GM21737 (cell line): ENCODE results near the gene RABL6.
"Not testable (repeated sequence)": the region's sequence is repeated elsewhere in the genome, so short reads cannot be mapped to it uniquely, and the experiment has no call there.

ENCODE experiments used
- ATAC-seq: cut with Tn5 transposase; IDR thresholded peaks from one replicate; pipeline ENCODE4 v1.9.1; 2021; ENCODE audit warnings: mild to moderate bottlenecking, moderate library complexity; ENCODE audit not compliant: unreplicated experiment

RABL6 gene

DNA sequence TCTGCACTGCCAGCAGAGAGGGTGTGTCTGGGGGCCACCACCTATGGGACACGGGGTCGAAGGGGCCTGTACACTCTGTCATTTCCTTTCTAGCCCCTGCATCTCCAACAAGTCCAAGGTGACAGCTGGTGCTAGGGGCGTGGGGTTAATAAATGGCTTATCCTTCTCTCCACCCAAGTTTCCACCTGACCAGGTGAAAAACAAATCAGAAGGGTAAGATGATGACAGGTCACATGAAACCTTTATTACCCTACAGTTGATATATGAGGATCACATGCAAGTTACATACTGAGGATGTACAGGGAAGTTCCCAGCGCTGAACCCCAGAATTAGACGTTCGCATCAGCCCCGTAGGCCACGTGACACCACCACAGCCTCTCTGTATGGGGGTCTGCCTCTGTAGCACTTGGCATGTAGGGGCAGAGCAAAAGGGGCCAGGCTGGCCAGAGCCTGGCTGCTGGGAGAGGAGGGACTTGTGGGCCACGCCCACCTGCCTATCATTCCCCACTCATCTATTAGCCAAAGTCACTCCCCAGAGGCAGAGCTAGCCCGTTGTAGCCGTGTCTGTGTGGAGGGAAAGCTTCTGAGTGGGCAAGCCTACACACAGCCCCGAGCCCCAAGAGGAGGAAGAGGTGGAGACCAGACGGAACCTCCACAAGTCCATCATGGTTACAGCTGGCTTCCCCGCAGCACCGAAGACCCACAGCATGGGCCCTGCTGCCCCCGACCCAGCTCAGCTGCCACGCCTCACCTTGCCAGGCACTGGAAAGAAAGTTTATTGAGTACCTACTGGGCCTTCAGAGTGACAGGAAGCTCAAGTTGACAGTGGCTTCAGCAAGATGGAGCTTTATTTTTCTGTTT lies 14.4 kb upstream of the RABL6 start:
- no peak for ATAC-seq

DNA sequence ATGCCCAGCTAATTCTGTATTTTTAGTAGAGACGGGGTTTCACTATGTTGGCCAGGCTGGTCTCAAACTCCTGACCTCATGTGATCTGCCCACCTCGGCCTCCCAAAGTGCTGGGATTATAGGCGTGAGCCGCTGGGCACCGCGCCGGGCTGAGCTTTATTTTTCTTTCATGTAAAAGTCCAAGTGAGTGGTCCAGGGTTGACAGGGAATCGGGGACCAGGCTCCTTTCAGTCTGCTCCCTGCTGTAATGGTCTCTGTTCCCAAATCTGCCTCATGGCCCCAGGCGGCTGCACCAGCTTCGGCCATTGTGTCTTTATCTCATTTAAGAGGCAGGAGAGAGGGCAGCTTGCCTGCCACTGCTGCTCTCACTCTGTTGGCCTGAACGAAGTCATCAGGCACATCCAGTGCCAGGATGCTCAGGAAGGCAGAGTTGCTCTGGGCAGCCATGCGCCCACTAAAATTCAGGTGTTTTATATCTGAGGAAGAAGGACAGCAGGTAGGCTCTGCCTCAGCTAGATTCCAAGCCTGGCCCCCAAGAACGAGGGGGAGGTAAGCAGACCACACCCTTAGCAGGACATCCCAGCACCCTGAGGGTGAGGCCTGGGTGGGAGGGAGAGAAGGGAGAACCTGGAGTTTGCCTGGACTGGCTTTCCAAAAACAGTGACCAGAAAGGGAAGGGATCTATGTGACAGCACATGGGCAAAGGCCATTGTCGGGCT lies 13.3 kb upstream of the RABL6 start:
- ATAC-seq: no peak

DNA sequence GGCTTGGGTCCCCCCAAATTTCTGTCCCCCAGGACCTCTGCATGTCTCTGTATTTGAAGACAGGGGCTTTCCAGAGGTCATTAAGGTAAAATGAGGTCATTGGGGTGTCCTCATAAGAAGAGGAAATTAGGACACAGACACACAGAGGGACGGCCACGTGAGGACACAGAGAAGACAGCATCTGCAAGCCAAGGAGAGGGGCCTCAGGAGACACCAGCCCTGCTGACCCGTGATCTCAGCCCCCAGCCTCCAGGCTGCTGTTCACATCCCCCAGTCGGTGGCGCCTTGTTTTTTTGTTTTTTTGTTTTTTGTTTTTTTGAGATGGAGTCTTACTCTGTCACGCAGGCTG lies 12.8 kb upstream of the RABL6 start:
- ATAC-seq: no peak

- ATAC-seq: no peak
Measured at GRCh38 chr9:136796238-136796774, 11.4 kb upstream of the RABL6 start, which contains the start of gene CCDC183. Gene CCDC183, plus strand, starts transcription at chr9:136796338. Its CDS starts 60 bp downstream, at chr9:136796398.

DNA sequence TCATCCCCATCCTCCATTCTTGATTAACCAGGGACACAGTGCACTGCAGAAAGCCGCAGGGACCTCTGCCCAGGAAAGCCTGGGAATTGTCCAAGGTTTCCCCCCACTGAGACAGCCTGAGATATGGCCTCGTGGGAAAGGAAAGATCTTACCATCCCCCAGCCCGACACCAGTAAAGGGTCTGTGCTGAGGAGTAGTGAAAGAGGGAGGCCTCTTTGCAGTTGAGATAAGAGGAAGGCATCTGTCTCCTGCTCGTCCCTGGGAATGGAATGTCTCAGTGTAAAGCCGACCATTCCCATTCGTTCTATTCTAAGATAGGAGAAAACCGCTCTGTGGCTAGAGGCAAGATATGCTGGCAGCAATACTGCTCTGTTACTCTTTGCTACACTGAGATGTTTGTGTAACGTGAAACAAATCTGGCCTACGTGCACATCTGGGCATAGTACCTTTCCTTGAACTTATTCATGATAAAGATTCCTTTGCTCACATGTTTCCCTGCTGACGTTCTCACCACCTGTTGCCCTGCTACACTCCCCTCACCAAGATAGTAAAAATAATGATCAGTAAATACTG lies 10.9 kb upstream of the RABL6 start:
- ATAC-seq: not testable (repeated sequence)

- no peak for ATAC-seq
Measured at GRCh38 chr9:136798708-136799078, 9.1 kb upstream of the RABL6 start.

DNA sequence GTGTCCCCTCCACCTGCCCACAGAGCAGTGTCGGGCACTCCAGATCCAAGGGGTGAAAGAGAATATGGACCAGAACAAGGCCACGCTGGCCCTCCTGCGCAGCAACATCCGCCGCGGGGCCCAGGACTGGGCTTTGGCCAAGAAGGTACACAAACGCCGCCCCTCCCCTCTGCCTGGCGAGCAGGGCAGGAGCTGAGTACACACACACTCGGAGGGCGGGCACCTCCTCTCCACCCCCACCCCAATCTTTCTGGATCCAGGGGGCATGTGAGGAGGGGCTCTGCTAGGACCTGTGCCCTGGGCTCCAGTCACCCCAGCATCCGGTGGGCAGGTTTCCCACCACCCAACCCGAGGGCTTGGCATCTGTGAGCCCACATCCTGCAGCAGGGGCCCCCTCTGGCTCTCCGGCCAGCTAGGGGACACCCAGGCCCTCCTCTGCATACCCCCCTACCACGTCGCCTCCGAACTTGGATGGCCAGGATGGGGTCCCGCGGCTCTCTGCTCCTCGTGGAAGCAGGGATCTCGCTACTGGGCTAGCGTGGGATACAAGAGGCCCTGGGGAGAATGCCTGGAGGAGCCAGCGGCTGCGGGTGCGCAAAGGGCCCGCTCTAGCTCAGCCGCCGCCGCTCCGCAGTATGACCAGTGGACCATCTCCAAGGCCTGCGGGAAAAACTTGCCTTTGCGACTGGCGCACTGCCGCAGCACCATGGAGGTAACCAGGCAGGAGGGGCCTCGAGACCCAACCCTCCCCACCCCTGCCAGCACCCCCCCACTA lies 8.5 kb upstream of the RABL6 start:
- no peak for ATAC-seq

GRCh38 chr9:136799854-136800657 lies 7.7 kb upstream of the RABL6 start:
- no peak for ATAC-seq

- no peak for ATAC-seq
Measured at GRCh38 chr9:136802321-136802720, 5.4 kb upstream of the RABL6 start.

GRCh38 chr9:136803009-136803550 lies 4.7 kb upstream of the RABL6 start:
- not testable (repeated sequence) for ATAC-seq

DNA sequence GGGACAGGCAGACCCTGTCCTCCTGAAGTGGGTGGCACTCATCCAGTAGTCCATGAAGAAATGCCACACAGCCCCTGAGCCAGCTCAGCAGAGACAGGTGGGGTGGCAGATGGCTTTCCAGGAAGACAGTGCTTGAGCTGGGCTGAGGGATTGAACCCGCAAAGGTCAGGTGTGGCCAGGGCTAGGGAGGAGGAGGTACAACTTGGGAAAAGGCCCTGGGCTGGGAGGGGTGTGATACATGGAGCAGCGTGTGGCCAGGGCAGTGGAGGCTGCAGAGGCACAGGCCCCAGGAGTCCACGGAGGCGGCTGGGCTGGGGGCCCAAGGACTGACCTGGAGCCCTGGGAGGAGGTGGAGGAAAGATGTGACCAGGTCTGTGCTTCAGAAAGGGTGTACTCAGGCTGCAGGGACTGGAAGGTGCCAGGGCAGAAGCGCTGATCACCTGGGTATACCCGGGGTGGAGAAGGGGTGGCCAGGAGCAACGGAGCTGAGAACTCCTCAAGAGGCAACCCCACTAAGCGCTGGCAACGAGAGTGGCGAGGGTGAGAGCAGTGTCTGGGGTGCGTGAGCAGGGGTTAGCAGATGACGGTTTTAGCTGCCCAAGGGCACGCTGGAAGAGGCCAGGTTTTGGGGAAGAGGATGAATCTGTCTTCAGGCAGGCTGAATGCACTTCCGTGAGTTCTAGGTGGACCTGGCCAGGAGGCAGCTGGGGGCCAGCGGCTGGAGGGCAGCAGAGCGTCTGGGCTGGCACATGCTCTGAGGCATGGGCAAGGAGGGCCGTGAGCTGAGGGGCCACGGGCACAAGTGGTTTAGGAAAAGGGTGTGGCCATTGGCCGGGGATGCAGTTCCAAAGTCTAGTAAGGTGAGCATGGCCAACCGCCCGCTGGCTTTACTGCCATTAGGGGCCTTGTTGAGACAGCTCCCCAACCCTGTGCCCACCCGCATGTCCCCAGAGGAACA lies 3.9 kb upstream of the RABL6 start:
- ATAC-seq: no peak

GRCh38 chr9:136804509-136805206 lies 3.1 kb upstream of the RABL6 start:
- no peak for ATAC-seq

GRCh38 chr9:136805207-136805740 lies 2.5 kb upstream of the RABL6 start:
- ATAC-seq: no peak

- ATAC-seq: no peak
Measured at GRCh38 chr9:136806067-136806466, 1.7 kb upstream of the RABL6 start.

DNA sequence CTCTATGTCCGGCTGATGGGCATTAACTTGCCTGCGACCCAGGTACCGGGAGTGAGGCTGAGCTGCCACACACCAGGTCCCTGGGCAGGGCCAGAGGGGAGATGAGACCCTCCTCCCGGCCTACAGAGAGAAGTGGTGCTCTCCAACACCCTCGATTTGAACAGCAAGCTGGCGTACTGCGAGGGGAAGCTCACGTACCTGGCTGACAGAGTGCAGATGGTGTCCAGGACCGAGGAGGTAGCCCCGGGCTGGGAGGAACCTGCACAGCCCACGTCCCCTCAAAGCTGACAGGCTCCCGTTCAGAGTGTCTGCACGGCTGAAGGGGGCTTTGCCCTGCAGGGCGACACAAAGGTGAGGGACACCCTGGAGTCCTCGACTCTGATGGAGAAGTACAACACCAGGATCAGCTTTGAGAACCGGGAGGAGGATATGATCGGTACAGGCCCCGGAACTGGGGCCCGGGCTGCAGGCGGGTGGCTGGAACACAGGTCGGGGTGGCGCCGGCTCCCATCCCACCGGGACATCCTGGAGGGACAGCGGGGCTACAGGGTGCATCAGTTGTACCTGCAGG lies 1.0 kb upstream of the RABL6 start:
- ATAC-seq: no peak

DNA sequence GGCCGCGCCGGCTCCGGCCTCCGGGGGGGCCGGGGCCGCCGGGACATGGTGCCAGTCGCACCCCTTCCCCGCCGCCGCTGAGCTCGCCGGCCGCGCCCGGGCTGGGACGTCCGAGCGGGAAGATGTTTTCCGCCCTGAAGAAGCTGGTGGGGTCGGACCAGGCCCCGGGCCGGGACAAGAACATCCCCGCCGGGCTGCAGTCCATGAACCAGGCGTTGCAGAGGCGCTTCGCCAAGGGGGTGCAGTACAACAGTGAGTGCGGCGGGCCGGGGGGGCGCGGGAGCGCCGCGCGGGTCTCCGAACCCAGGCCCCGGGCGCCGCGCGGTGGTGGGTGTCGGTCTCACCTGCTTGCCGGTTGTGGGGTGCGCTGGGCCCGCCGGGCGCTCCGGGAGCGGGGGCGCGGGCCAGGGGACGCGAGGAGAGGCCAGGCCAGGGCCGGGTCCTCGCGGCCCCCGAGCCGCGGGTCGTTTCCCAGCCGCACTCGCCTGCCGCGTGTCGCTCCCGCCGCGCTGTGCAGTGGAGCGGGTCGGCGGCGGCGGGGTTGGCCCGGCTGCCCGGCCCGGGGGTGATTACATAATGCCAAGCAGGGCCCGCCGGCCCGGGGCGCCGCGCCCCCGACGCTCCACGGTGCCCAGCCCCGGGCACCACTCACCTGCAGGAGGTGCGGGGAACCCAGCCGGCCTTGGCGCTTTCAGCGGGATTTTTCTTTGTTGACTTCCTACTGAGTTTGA lies 492 bp downstream of the RABL6 start:
- peak; percentile 28 for ATAC-seq

DNA sequence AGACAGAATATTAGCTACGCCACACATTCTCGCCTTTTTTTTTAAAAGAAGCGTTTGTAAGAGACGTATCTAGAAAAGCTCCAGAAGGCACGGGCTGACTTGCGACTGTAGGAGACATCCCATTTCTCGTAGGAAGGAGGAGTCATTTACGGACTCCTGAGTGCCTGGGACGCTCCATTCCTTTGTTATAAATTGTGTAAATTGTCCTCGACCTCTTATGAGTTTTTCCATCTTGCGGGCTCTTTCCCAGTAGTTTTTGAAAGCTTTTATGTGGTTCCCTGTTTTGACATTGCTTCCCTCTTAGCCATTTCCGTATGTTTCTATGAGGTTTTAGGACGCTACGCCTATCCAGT lies 1.0 kb downstream of the RABL6 start:
- ATAC-seq: no peak
